ENCODE results near the gene GALE.
A peak's percentile ranks its signal among the peaks of the same experiment; 100 is the strongest.

The GALE gene

GRCh38 chr1:23751050-23751814 lies 49.3 kb downstream of the GALE start:
- DNase-seq (ENCODE audit: low read depth, low spot score) = peak; percentile 69

- no peak for DNase-seq (ENCODE audit: low read depth, low spot score)
Measured at GRCh38 chr1:23748016-23748415, 52.5 kb downstream of the GALE start.

All from astrocyte of the hippocampus (primary cell).